ENCODE results near the gene MYPOP.
"Not testable (repeated sequence)": the region's sequence is repeated elsewhere in the genome, so short reads cannot be mapped to it uniquely, and the experiment has no call there.

Gene MYPOP

DNA sequence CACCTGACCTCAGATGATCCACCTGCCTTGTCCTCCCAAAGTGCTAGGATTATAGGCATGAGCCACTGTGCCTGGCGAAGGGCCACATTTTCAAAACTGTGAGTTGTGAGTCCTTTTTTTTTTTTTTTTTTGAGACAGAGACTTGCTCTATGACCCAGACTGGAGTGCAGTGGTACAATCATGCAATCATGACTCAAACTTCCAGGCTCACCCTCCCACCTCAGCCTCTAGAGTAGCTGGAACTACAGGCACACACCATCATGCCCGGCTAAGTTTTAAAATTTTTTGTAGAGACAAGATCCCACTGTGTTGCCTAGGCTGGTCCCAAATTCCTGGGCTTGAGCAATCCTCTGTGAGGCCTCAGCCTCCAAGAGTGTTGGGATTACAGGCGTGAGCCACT, 3.8 kb upstream of the MYPOP start:
- peak; percentile 60 for DNase-seq (ENCODE audit: low spot score)

DNA sequence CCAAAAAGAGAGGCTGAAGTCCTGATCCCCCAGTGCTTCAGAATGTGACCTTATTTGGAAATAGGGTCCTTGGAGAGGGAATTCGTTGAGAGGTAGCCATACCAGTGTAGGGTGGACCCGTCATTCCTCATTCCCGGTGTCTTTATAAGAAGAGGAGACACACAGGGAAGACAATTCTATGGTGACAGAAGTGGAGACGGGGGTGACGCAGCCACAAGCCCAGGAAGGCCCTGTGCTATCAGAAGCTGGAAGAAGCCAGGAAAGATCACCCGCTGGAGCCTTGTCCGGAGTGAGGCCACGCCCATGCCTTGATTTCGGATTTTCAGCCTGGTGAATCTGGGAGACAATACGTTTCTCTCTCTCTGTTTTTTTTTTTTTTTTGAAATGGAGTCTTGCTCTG, 2.6 kb upstream of the MYPOP start:
- DNase-seq (ENCODE audit: low spot score): no peak

DNA sequence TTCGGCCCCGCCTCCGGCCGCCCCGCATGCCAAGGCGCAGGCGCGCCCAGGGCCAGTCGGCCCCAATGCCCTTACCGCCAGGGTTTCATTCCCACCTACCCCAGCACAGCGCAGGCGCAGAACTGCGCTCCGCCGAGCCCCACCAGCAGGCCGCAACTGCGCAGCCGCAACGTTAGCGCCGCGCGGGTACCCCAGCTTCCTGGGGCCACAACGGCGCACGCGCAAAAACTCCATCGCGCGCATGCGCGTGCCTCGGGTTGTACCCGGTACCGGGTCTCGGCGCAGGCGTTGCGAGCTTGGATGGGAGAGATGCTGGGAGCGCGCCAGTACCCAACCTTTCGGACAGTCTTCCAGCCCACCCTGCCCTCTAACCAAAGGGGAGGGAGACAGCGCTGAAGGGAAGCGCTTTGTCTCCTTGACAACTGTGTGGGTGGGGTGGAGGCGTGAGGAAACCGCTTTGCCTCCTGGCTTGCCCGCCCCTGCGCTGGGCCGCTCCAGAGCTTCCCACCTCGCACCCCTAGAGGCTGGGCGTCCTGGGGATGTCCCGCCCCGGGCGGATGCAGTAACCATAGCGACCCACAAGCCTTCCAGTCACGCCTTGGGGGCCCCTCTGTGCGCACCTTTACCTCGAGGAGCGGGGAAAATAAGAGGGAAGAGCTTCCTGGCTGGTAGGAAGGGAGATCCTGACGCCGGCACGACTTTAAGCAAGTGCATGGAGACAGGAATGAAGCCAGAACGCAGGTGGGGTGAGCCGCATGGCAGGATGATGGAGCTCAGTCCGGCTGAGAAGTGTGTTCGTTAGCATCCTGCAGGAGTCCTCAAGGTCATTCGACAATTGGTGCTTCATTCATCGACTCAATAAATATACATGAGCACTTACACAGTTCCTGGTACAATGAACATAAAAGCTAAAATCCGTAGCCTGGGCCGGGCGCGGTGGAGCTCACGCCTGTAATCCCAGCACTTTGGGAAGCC, 525 bp upstream of the MYPOP start:
- DNase-seq (ENCODE audit: low spot score): peak; percentile 97

DNA sequence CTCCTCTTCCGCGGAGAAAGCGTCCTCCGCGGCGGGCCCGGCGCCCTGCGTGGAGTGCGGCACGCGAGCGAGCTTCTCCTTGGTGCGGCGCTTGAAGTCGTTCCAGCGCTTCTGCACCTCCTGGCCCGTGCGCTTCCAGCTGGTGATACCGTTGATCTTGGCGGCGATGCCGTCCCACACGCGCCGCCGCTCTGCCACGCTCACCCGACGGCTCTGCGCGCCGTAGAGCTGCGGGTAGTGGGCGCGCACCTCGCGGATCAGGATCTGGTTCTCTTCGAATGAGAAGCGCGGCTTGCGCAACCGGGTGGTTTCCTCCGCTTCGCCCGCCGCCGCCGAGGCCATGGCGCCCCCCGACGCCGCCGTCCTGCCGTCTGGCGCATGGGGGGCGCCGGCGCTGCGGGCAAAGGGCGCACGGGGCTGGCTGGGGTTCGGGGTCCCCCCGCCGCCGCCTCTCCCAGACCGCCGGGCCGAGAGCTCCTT, 941 bp downstream of the MYPOP start:
- no peak for DNase-seq (ENCODE audit: low spot score)

DNA sequence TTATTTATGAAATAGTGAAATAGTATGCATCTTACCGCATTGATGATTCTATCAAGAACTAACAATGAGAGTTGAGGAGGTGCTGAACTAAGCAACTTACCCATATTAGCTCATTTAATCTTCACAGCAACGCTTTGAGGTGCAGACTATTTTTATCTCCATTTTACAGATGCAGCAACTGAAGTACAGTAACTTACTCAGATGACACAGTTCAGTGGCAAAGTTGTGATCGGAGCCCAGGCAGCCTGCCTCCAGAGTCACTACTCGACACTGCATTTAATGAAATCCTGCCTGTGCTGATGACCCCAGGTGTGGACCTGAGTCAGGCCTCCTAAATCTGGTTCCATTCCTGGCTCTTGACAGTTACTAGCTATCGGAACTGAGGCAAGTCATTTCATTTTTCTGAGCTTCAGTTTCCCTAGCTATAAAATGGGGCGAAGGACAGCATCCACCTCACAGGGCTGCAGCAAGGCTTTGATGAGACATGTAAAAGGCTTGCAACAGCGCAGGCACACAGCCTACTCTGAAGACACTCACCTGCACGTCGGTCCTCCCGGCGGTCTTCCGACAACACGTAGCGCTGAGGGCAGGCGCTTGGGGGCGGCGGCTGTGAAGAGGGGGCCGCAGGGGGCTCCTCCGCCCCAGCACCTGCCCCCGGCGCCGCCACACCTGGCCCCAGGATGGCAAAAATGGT, 1.5 kb downstream of the MYPOP start:
- no peak for DNase-seq (ENCODE audit: low spot score)

GRCh38 chr19:45899919-45900589, 2.4 kb downstream of the MYPOP start:
- no peak for DNase-seq (ENCODE audit: low spot score)

- no peak for DNase-seq (ENCODE audit: low spot score)
Observed at GRCh38 chr19:45899253-45899652, 3.2 kb downstream of the MYPOP start.

DNA sequence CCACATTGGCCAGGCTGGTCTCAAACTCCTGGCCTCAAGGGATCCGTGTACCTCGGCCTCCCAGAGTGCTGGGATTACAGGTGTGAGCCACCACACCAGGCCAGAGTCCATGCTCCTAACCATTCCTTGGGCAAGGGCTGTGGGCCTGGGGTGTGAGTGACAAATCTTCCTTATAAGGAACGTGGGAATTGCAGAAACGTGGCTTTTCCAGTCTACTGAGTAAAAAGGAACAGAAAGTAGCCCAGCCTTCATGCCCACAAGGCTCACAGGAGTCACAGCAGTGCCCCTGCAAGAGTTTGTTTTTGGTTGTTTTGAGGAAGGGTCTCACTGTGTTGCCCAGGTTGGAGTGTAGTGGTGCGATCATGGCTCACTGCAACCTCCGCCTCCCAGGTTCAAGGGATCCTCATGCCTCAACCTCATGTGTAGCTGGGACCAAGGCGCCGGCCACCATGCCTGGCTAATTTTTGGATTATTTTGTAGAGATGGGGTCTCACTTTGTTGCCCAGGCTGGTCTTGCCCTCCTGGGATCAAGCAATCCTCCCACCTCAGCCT, 5.1 kb downstream of the MYPOP start:
- no peak for DNase-seq (ENCODE audit: low spot score)

DNA sequence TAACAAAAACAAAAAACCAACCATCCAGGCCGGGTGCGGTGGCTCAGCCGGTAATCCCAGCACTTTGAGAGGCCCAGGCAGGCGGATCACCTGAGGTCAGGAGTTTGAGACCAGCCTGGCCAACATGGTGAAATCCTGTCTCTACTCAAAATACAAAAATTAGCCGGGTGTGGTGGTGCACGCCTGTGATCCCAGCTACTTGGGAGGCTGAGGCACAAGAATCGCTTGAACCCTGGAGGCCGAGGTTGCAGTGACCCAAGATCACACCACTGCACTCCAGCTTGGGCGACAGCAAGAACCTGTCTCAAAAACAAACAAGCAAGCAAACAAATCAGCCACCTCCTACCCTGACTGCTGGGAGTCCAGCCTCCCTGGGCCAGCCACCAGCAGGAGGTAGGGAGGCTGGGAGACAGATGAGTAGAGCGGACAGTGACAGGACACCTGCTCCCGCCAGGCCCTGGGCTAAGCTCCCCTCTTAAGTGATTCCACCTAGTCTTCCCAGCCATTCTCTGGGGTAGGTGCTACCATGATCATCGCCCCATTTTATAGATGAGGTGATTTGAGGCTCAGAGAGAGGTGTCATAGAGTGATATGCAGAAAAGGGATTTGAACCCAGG, 6.3 kb downstream of the MYPOP start:
- DNase-seq (ENCODE audit: low spot score): not testable (repeated sequence)

GRCh38 chr19:45895519-45895972, 6.9 kb downstream of the MYPOP start:
- no peak for DNase-seq (ENCODE audit: low spot score)

GRCh38 chr19:45890877-45891276, 11.5 kb downstream of the MYPOP start:
- no peak for DNase-seq (ENCODE audit: low spot score)

DNA sequence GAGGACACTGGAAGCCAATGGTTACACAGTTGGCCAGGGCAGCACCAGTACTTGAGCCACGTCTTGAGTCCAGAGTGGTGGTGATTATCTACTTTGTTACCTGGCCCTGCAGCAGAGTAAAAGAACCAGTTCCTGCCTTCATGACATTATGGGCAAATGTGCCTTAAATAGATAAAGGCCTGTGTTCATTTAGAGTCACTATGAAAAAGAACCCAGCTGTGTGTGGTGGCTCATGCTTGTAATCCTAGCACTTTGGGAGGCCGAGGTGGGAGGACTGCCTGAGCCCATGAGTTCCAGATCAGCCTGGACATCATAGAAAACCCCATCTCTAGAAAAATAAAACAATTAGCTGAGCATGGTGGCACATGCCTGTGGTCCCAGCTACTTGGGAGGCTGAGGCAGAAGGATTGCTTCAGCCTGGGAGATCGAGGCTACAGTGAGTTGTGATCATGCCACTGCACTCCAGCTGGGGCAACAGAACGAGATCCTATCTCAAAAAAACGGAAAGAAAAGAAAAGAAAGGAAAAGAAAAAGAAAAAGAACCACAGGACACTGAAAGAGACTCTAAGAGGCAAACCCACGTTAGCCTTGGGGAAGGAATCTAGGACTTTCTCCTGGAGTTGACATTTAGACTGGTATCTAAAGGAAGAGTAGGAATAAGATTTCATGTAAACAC, 13.1 kb downstream of the MYPOP start:
- no peak for DNase-seq (ENCODE audit: low spot score)

- no peak for DNase-seq (ENCODE audit: low spot score)
Observed at GRCh38 chr19:45887200-45887710, 15.2 kb downstream of the MYPOP start.

DNA sequence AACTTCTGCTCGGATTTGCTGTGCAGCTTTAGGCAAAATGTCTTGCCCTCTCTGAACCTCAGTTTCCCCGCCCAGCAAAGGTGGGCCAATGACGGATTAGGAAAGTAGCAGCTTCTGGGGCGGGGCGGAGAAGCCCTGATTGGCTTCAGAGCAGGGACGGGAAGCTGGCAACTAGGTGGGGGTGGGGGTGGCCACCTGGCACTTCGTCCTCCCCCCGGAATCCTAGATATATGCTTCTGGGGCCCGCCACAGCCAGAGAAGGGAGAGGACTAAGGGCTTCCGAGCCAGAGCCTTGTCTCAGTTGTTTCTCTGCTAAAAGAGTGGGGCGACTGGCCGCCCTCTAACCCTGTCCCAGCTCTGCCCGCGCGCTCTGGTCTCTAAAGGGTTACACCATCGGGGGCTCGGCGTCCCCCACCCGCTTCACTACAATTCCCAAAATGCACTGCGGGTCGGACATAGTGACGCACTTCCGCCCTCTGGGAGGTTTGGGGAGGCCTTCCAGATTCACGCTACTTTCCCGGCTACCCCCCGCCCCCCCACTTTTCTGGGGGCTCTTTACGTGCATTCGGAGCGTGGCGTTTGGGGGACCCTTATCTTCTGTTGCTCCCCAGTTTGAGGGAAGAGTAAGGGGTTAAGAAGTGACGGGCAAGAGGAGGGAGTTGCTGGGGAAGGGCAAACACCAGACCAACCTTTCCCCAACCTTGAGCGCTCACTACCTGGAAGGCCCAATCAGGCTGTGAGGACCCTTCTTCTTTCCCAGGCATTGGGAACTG, 15.8 kb downstream of the MYPOP start:
- DNase-seq (ENCODE audit: low spot score): peak; percentile 91

GRCh38 chr19:45885556-45886426, 16.6 kb downstream of the MYPOP start, which contains the start of gene IRF2BP1:
Gene IRF2BP1, minus strand, starts transcription at chr19:45886141. Its CDS starts 367 bp downstream, at chr19:45885774.
- peak; percentile 92 for DNase-seq (ENCODE audit: low spot score)

DNA sequence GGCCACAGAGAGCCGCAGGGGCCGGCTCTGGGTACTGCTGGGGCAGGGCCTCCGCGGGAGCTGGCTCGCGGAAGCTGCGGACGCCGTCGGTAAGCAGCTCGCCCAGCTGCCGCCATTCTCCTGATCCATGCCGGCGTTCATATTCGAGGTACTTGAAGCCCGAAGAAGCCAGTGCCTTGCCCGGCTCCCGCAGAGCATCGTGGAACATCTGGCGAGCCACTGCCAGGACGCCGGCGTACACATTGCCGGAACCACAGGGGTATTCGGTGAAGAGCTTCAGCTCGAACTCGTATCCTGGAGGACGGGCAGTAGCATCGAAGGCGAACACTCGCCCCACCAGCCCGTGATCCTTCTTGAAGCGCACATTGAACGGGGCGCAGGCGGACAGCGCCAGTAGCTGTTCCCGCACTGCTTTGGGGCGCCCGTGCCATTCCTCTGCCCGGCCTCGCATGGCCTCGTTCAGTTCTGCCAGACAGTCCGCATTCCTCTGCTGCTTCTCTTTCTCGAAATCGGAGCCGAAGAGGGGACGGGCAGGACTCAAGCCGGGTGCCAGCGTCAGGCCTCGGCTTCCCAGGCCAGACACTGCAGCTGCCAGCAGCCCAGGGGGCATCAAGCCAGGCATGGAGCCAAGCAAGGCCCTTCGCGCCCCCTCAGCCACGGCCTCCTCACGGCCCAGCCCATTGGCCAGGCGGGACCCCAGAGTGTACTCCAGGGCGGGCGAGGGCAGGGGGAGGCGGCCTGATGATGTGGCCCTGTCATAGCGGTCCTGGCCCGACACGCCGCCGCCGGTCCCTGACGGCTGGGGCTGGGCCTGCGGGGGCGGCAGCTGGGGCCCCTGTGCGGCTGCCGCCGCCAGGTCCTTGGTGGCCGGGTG, 17.5 kb downstream of the MYPOP start:
- DNase-seq (ENCODE audit: low spot score): no peak

GRCh38 chr19:45883881-45884681, 18.3 kb downstream of the MYPOP start:
- DNase-seq (ENCODE audit: low spot score): no peak
